Measurements from ENCODE around the gene COX4I2. TPM values are rescaled to one million over a fixed set of nuclear protein-coding genes. Genes with fewer than 3 reads are reported as not detected.

The COX4I2 gene
- total RNA-seq, 1 experiment from 2014 or later, result not detected

DNA sequence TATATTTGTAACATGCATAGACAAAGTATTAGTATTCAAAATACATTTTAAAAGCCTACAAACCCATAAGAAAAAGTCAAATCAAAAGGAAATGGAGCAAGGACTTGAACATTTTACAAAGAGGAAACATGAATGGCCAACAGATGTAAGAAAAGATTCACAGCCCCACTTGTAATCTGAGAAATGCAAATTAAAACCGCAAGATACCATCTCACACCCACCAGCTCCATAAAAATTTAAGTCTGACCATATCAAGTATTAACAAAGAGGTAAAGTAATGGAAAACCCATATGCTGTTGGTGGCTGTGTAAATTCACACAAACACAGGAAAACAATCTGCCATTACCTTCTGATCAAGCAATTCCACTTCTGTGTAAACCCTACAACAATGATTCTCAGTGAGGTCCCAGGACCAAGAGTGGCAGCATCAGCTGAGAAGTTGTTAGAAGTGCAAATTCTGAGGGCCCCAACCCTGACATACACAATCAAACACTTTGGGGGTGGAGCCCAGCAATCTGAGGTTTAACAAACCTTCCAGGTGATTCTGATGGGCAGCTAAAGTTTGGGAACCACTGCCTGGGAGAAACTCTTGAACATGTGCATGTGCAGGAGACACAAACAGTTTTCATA, 54.0 kb downstream of the COX4I2 start:
- no peak for DNase-seq (ENCODE audit: low read depth)

DNA sequence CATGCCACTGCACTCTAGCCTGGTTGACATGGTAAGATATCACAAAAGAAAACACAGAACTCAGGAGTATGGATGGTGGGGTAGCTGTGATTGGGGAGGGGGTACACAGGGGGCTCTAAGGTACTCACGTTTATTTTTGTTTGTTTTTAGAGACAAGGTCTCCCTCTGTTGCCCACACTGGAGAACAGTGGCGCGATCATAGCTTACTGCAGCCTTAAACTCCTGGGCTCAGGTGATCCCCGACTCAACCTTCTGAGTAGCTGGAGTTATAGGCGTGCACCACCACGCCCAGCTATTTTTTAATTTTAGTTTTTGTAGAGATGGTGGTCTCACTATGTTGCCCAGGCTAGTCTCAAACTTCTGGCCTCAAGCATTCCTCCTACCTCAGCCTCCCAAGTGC, 55.7 kb downstream of the COX4I2 start:
- no peak for DNase-seq (ENCODE audit: low read depth)

DNA sequence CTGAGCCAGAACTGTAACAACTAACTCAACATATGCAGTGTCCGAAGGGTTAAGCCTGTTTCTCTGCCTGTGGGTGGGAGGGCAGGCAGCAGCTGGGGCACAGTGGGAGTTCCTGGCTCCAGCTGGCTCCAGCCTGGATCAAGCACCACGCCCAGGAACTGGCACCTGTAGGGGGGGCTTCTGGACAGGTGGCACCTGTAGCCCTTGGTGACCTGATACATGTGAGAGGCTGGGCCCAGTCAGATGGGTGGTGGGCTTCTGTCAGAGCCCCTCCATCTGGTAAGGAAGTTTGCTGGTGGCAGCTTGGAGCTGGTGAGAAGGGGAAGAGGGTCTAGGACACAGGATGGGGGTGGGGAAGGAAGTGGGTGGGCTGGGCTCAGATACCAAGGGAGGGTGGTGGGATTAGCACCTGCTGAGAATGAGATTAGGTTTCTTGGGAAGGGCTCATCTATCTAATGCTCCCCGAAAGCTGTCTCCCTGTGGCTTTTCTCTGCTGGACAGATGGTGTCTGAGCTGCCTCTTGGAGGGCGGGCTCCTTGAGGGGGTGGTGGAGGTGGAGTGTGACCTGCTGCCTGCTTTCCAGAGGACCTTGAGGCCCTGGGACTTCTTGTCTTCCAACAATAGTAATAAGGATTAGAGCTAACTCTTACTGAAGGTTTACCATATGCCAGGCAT, 56.4 kb downstream of the COX4I2 start:
- DNase-seq (ENCODE audit: low read depth), result no peak

Small RNA genes within 50 kb of the gene (small RNA-seq; reads per million reads assigned to genes)
- not detected for gene MIR3193

Other genes starting within 250 kb of the COX4I2 start
- not detected in 2 replicates for gene DEFB119, start 247.3 kb upstream of the COX4I2 start, total RNA-seq (2014; rRNA removed; shearing (Covaris generic))
- not detected in 2 replicates for gene DEFB121, start 231.7 kb upstream of the COX4I2 start, total RNA-seq (2014; rRNA removed; shearing (Covaris generic))
- gene DEFB123, start 197.3 kb upstream of the COX4I2 start, total RNA-seq (2014; rRNA removed; shearing (Covaris generic)), result not detected in 2 replicates
- gene DEFB124, start 162.8 kb upstream of the COX4I2 start, total RNA-seq (2014; rRNA removed; shearing (Covaris generic)), result not detected in 2 replicates
- not detected in 2 replicates for gene REM1, start 162.6 kb upstream of the COX4I2 start, total RNA-seq (2014; rRNA removed; shearing (Covaris generic))
- 64.3 and 83.5 TPM in 2 replicates for gene HM13, start 123.5 kb upstream of the COX4I2 start, total RNA-seq (2014; rRNA removed; shearing (Covaris generic))
- gene ID1, start 32.6 kb upstream of the COX4I2 start, total RNA-seq (2014; rRNA removed; shearing (Covaris generic)), result 421 and 433 TPM in 2 replicates
- gene BCL2L1, start 85.0 kb downstream of the COX4I2 start, total RNA-seq (2014; rRNA removed; shearing (Covaris generic)), result 120 and 146 TPM in 2 replicates
- 177 and 183 TPM in 2 replicates for gene TPX2, start 101.4 kb downstream of the COX4I2 start, total RNA-seq (2014; rRNA removed; shearing (Covaris generic))
- 0.70 and 1.0 TPM in 2 replicates for gene MYLK2, start 181.4 kb downstream of the COX4I2 start, total RNA-seq (2014; rRNA removed; shearing (Covaris generic))
- gene FOXS1, start 207.7 kb downstream of the COX4I2 start, total RNA-seq (2014; rRNA removed; shearing (Covaris generic)), result 0.17 and 0.35 TPM in 2 replicates
- gene DUSP15, start 232.6 kb downstream of the COX4I2 start, total RNA-seq (2014; rRNA removed; shearing (Covaris generic)), result 0.30 TPM in 1 of 2 replicates, not detected in the other
- gene TTLL9, start 232.7 kb downstream of the COX4I2 start, total RNA-seq (2014; rRNA removed; shearing (Covaris generic)), result not detected in 2 replicates

All from HT1080 (cell line).